ENCODE measurements around the gene HDAC8. TPM values are rescaled to one million over a fixed set of nuclear protein-coding genes. Genes with fewer than 3 reads are reported as not detected.

HDAC8 gene
- total and polyA plus RNA-seq, 8 donors = 8.5 to 21.6 (median 14.6) TPM

DNA sequence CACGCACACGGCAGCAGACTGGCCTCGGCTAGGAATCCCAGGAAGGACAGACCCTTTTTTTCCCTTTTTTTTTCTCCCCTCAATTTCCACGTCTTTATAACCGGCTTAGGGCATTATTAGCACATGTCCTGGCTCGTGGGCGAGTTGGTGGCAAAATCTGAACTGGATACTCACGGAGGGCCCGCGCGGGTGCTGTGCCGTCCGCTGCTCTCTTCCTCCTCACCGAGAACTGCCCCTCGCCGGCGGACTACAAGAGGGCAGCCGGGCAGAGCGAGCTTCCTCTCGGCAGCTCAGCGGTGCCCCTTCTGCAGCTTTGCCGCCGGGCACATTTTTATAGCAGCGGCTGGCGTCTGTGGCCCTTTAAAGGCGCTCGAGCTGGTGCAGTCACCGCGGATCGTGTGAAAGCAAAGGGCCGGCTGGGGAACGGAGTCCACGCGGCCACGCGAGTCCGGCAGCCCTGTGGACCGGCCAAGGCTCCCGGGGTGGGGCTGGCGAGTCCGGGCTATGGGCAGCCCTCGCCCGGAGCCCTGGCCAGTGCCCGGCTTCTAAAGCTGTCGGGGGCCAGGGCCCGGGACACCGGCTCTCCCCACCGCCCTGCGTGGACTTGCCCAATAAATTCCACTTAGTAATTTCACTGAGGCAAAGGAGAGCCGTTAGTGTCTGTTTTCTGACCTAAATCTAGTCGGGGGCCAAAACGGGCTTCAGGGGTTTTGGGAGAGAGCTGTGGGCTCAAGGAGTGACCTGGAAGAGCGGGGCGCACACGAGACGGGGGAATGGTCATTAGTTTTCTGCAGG, 265.6 kb downstream of the HDAC8 start:
- Histone ChIP-seq H3K9me3 (no peaks in the 10 kb centered on the region), H3K27me3 (peaks cover 7 to 51% (median 12%) of the 10 kb centered on the region in 4 donors), H3K4me1 (no peaks in the 10 kb centered on the region), H3K27ac (no peak overlapping the region), H3K36me3 (no peaks in the 10 kb centered on the region), H3K4me3 (peak overlapping the region; percentile 18 to 55 (median 36))
- intact Hi-C loops (cut with DNase I) = no loop called here
- ATAC-seq = peak; percentile 69 to 85 (median 82)
- peak; percentile 45 to 85 (median 60) for DNase-seq
- TF ChIP-seq CTCF (IDR thresholded peaks at IDR 0.05) = no peak
- FAIRE-seq = no peak
- 1 to 6% methylated on average over 52 to 56 of the region's 56 CpGs for WGBS, 2 donors

DNA sequence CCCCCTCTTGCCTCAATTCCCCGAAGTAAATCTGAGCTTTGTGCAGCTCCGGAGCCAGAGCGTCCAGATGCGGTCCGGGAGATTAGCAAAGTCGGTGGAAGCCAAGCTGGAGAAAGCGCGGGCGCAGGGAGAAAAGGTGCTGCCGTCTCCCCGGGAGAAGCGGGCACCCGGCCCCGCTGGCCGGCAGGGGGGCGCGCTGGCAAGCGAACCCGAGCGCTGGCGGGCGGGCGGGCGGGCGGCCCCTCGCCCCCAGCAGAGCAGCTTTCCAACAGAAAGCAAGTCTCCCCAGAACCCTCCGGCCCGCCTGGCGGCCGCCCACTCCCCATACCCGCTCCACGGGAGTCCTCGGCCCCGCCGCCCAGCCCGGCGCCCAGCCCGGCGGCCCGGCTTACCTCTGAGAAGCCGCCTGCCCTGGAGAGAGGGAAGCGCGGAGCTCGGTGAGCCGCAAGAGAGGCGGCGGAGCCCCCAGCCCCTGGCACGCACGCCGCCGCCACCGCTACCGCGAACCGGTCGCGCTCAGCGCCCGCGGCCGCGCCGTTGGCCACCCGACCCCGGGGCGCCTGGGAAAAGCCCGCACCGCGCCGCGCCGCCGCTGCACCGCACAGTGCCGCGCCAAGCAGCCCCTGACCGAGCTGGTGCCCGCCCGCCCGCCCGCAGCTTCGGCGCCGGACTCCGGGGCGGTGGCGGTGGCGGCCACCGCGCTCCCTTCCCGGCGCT, 266.4 kb downstream of the HDAC8 start:
- H3K27me3 ChIP-seq = peaks cover 5 to 45% (median 8%) of the 10 kb centered on the region in 4 donors
- no peak for FAIRE-seq
- 0 to 4% methylated on average over 31 to 92 of the region's 92 CpGs for WGBS, 2 donors
- peak in 2 of 4 donors; percentile 2 to 6 for ATAC-seq
- intact Hi-C loops (cut with DNase I) = no loop called here
- H3K4me3 ChIP-seq = peak overlapping the region; percentile 18 to 55 (median 36)
- no peak overlapping the region for H3K27ac ChIP-seq
- no peaks in the 10 kb centered on the region for H3K9me3 ChIP-seq
- no peaks in the 10 kb centered on the region for H3K4me1 ChIP-seq
- H3K36me3 ChIP-seq = no peaks in the 10 kb centered on the region
- peak in 1 of 6 donors; percentile 12 for DNase-seq
- no peak for TF ChIP-seq CTCF (IDR thresholded peaks at IDR 0.05)

DNA sequence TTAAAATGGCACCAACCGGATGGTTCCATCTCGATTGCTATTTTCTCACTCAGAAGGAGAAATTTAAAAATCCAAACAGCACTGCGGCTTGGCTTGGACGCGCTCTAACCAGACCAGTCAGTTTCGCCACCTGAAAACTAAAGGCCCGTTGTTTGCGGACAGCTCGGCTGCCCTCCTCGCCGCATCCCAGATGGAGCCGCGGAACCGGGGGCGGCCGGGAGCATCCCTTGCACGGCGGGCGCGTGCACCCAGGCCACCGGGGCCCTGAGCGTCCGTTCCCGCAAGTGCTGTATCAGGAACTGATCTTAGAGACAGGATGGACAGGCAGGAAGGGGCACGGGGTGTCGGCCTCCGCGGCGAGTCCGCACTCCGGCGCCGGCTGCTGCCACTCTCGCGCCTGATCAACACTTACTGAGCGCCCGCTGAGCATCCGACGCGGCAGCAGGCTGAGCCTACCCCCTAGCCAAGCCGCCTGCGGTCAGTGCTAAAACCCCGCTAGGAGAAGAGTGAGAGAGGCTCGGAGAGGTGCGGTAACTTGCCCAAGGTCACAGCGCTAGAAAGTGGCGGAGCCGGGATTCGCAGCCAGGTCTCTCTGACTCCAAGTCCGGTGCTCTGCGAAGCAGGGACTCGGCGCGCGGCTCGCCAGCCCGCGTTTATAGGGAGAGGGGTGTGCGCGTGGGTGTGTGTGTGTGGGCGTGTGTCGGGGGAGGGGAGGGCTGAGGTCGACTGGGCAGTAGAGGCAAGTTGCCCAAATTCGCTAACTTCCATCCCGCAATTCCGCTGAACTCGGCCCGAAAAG, 267.2 kb downstream of the HDAC8 start, which contains the start of gene CITED1:
TSS of gene CITED1 (minus strand) at position 629 of the 799 bp plus-strand sequence. CDS start 3,045 bp downstream, outside the sequence.
- Histone ChIP-seq H3K9me3 (no peaks in the 10 kb centered on the region), H3K27me3 (peaks cover 0 to 39% (median 6%) of the 10 kb centered on the region in 4 donors), H3K4me1 (no peaks in the 10 kb centered on the region), H3K27ac (no peak within 1 kb of the TSS), H3K36me3 (no peaks in the 10 kb centered on the region), H3K4me3 (peak within 1 kb of the TSS; percentile 18 to 55 (median 36))
- intact Hi-C loops (cut with DNase I) = no loop called here
- TF ChIP-seq CTCF (IDR thresholded peaks at IDR 0.05) = no peak
- WGBS, 2 donors = 1 to 10% methylated on average over 63 to 68 of the region's 68 CpGs
- FAIRE-seq = no peak
- peak in 1 of 4 donors; percentile 3 for ATAC-seq
- peak in 2 of 6 donors; percentile 31 to 69 for DNase-seq

- no peak for DNase-seq
- no peak overlapping the region for H3K27ac ChIP-seq
These were observed 267.8 kb downstream of the HDAC8 start for GRCh38 chrX:72304877-72305276.

More at GRCh38 chrX:72304877-72305276, 267.8 kb downstream of the HDAC8 start:
- Histone ChIP-seq H3K36me3 (no peaks in the 10 kb centered on the region), H3K4me3 (peak overlapping the region in 1 of 4 donors; percentile 55), H3K27me3 (peaks cover 0 to 36% (median 5%) of the 10 kb centered on the region in 4 donors), H3K4me1 (no peaks in the 10 kb centered on the region), H3K9me3 (no peaks in the 10 kb centered on the region)
- no peak for FAIRE-seq
- WGBS, 2 donors = 14 to 28% methylated on average over 26 of the region's 26 CpGs
- TF ChIP-seq CTCF (IDR thresholded peaks at IDR 0.05) = no peak
- ATAC-seq = no peak
- intact Hi-C loops (cut with DNase I) = no loop called here

Measured in pancreas (tissue), 10 donors.